ENCODE results near the gene ACOX1.

GRCh38 chr17:75922963-75923874 is 55.7 kb downstream of the ACOX1 start:
- no peak for TF ChIP-seq CTCF (IDR thresholded peaks at IDR 0.05; ENCODE audit: borderline replicate concordance, extremely low read depth, low read length, poor library complexity, severe bottlenecking)
- no peak for TF ChIP-seq EZH2 (IDR thresholded peaks at IDR 0.05; ENCODE audit: borderline replicate concordance, low read depth, low read length, severe bottlenecking)
